Caco-2 (cell line): ENCODE results near the gene TCOF1. TPM values are rescaled to one million over a fixed set of nuclear protein-coding genes. Genes with fewer than 3 reads are reported as not detected.

Source experiments
- BruUV-seq: library from RNA; stranded (reverse); fragments of 400-500 nt; replicated peaks from 2 replicates; lab custom pipeline; 2021; lab: Mats Ljungman, UMichigan
- CTCF ChIA-PET: fragments of 300-600 bp; sonication (Branson Sonifier 250); formaldehyde crosslinking; loops from one replicate; lab custom pipeline; 2022; ENCODE audit warnings: antibody characterized with exemption; lab: Charles Lee
- POLR2A ChIA-PET: fragments of 300-600 bp; sonication (Branson Sonifier 250); formaldehyde crosslinking; loops from one replicate; lab custom pipeline; 2022; ENCODE audit warnings: antibody characterized with exemption; lab: Charles Lee
- DNase-seq, 2 experiments: peaks; one replicate each; pipeline versions ENCODE4 v3.0.0 to v3.0.0-alpha.2; 2020 to 2022
- H3K27me3 ChIP-seq: replicated peaks from 2 replicates; pipeline ENCODE4 v1.6.0; 2011; ENCODE audit warnings: low read length; ENCODE audit not compliant: control insufficient read depth, insufficient read depth
- H3K36me3 ChIP-seq: 2 replicates; pipeline ENCODE4 v1.5.1; 2011; ENCODE audit warnings: low read length; ENCODE audit not compliant: control insufficient read depth, insufficient read depth
- H3K4me1 ChIP-seq: fragments of 250-450 bp; sonication (Bioruptor Pico); 2 replicates; pipeline ENCODE4 v1.5.1; 2020; ENCODE audit warnings: mild to moderate bottlenecking
- H3K4me3 ChIP-seq: 2 replicates; pipeline ENCODE4 v1.5.1; 2011; ENCODE audit warnings: low read depth, mild to moderate bottlenecking, control low read depth, low read length
- H3K9me3 ChIP-seq: fragments of 250-450 bp; sonication (Bioruptor Pico); 2 replicates; pipeline ENCODE4 v1.5.1; 2020; ENCODE audit warnings: mild to moderate bottlenecking, moderate library complexity
- H3K27ac Mint-ChIP-seq: one replicate; pipeline ENCODE4 v1.8.0; 2022; ENCODE audit warnings: mixed read lengths; ENCODE audit not compliant: unreplicated experiment
- H3K27me3 Mint-ChIP-seq: one replicate; pipeline ENCODE4 v1.8.0; 2022; ENCODE audit warnings: mixed read lengths; ENCODE audit not compliant: insufficient read depth, unreplicated experiment
- H3K36me3 Mint-ChIP-seq: one replicate; pipeline ENCODE4 v1.8.0; 2022; ENCODE audit warnings: mild to moderate bottlenecking, mixed read lengths; ENCODE audit not compliant: insufficient read depth, unreplicated experiment
- H3K4me1 Mint-ChIP-seq: one replicate; pipeline ENCODE4 v1.8.0; 2022; ENCODE audit warnings: low read depth, mixed read lengths; ENCODE audit not compliant: unreplicated experiment
- H3K4me3 Mint-ChIP-seq: one replicate; pipeline ENCODE4 v1.8.0; 2022; ENCODE audit warnings: mild to moderate bottlenecking, moderate library complexity, mixed read lengths; ENCODE audit not compliant: unreplicated experiment
- H3K9me3 Mint-ChIP-seq: one replicate; pipeline ENCODE4 v1.8.0; 2022; ENCODE audit warnings: mixed read lengths; ENCODE audit not compliant: unreplicated experiment
- CTCF ChIP-seq, 2 experiments: fragments of 200-600 bp in 1 of 2; IDR thresholded peaks; 1 replicate in 1 of 2; 2 replicates in 1 of 2; pipeline versions ENCODE4 v1.5.1 to v1.8.0; 2011 to 2022; ENCODE audit warnings: antibody characterized with exemption in 1 of 2, control low read depth in 1 of 2, inconsistent platforms in 1 of 2, low read depth in 1 of 2, low read length in 1 of 2, mild to moderate bottlenecking in 1 of 2, moderate library complexity in 1 of 2; ENCODE audit not compliant: insufficient read depth in 1 of 2, severe bottlenecking in 1 of 2, unreplicated experiment in 1 of 2
- intact Hi-C: fragments of 100-400 bp; cut with micrococcal nuclease; formaldehyde crosslinking; loops from one replicate; pipeline ENCODE4 v1.10.0; 2022; ENCODE audit not compliant: unreplicated experiment
- total RNA-seq: library from RNA; stranded (reverse); gene quantifications from 2 replicates; pipeline ENCODE4 v1.2.3, GENCODE V29; 2022

TCOF1 gene
- total RNA-seq, 1 experiment from 2014 or later: 112 TPM

- no peaks in the 10 kb centered on the region for H3K27me3 Mint-ChIP-seq
- CTCF ChIA-PET: no interaction called here
- Histone ChIP-seq H3K4me3 (no peak overlapping the region), H3K9me3 (no peaks in the 10 kb centered on the region), H3K36me3 (no peaks in the 10 kb centered on the region), H3K4me1 (peaks cover 8% of the 10 kb centered on the region; the same call in 1 of the 2 replicates), H3K27me3 (no peaks in the 10 kb centered on the region)
- no peaks in the 10 kb centered on the region for H3K9me3 Mint-ChIP-seq
- H3K36me3 Mint-ChIP-seq: no peaks in the 10 kb centered on the region
- no peak for DNase-seq
- intact Hi-C loops: no loop called here
- no TSS peak for BruUV-seq
- no peak for TF ChIP-seq CTCF (IDR thresholded peaks at IDR 0.05; ENCODE audit: insufficient read depth in 1 of 2, low read depth in 1 of 2, low read length in 1 of 2, severe bottlenecking in 1 of 2, unreplicated experiment in 1 of 2)
- H3K4me3 Mint-ChIP-seq: no peak overlapping the region
- no peak overlapping the region for H3K27ac Mint-ChIP-seq
- no peaks in the 10 kb centered on the region for H3K4me1 Mint-ChIP-seq
- POLR2A ChIA-PET: no interaction called here
Observed at GRCh38 chr5:150312518-150312917, 45.0 kb upstream of the TCOF1 start.

- H3K27me3 ChIP-seq: no peaks in the 10 kb centered on the region
- DNase-seq: no peak
- Mint-ChIP-seq H3K27me3 (no peaks in the 10 kb centered on the region), H3K4me3 (no peak overlapping the region), H3K4me1 (peaks cover 5% of the 10 kb centered on the region), H3K27ac (no peak overlapping the region), H3K36me3 (no peaks in the 10 kb centered on the region), H3K9me3 (no peaks in the 10 kb centered on the region)
- BruUV-seq: no TSS peak
- no peaks in the 10 kb centered on the region for H3K36me3 ChIP-seq
- intact Hi-C loops: no loop called here
- no peaks in the 10 kb centered on the region for H3K9me3 ChIP-seq
- CTCF ChIA-PET: no interaction called here
- H3K4me3 ChIP-seq: no peak overlapping the region
- POLR2A ChIA-PET: no interaction called here
- peaks cover 15% of the 10 kb centered on the region; the same call in 1 of the 2 replicates for H3K4me1 ChIP-seq
- no peak for TF ChIP-seq CTCF (IDR thresholded peaks at IDR 0.05; ENCODE audit: insufficient read depth in 1 of 2, low read depth in 1 of 2, low read length in 1 of 2, severe bottlenecking in 1 of 2, unreplicated experiment in 1 of 2)
Observed at GRCh38 chr5:150313501-150313900, 44.0 kb upstream of the TCOF1 start.

- ChIA-PET POLR2A (no interaction called here), CTCF (no interaction called here)
- H3K4me3 ChIP-seq: no peak overlapping the region
- no peaks in the 10 kb centered on the region for H3K36me3 ChIP-seq
- Mint-ChIP-seq H3K27me3 (no peaks in the 10 kb centered on the region), H3K4me1 (peaks cover 7% of the 10 kb centered on the region), H3K4me3 (no peak overlapping the region), H3K9me3 (no peaks in the 10 kb centered on the region), H3K27ac (no peak overlapping the region), H3K36me3 (no peaks in the 10 kb centered on the region)
- BruUV-seq: no TSS peak
- TF ChIP-seq CTCF (IDR thresholded peaks at IDR 0.05; ENCODE audit: insufficient read depth in 1 of 2, low read depth in 1 of 2, low read length in 1 of 2, severe bottlenecking in 1 of 2, unreplicated experiment in 1 of 2): no peak
- no peaks in the 10 kb centered on the region for H3K9me3 ChIP-seq
- no peaks in the 10 kb centered on the region for H3K27me3 ChIP-seq
- H3K4me1 ChIP-seq: peaks cover 15% of the 10 kb centered on the region; the same call in 1 of the 2 replicates
- intact Hi-C loops: no loop called here
- DNase-seq: no peak
Observed at GRCh38 chr5:150313921-150314716, 43.4 kb upstream of the TCOF1 start.
